SK-N-SH (cell line): ENCODE data around the gene MMP24OS. TPM values are rescaled to one million over a fixed set of nuclear protein-coding genes. Genes with fewer than 3 reads are reported as not detected.

Experiments used
- CTCF ChIA-PET: fragments of 300-600, 350-600 bp; formaldehyde crosslinking; extraction: SDS; loops from one replicate; lab custom pipeline; 2021; lab: Yijun Ruan, JAX
- POLR2A ChIA-PET: fragments of 350-600 bp; sonication (Branson Sonifier 250); formaldehyde crosslinking; extraction: SDS; loops from one replicate; lab custom pipeline; 2020; ENCODE audit warnings: antibody characterized with exemption, inconsistent platforms; lab: Yijun Ruan, JAX
- DNase-seq: peaks from one replicate; pipeline ENCODE4 v3.0.0; 2012
- H2AFZ ChIP-seq: fragments of 200-600 bp; sonication (generic); 2 replicates; pipeline ENCODE4 v1.8.1; 2016; ENCODE audit warnings: antibody characterized with exemption, mild to moderate bottlenecking, low read depth
- H3F3A ChIP-seq: fragments of 200-600 bp; sonication (generic); replicated peaks from 2 replicates; pipeline ENCODE3; 2016; ENCODE audit warnings: antibody characterized with exemption, mild to moderate bottlenecking; ENCODE audit not compliant: insufficient read depth
- H3K27ac ChIP-seq, 2 experiments: fragments of 200-500 bp in 1 of 2; fragments of 200-600 bp in 1 of 2; sonication (Bioruptor generic) in 1 of 2; sonication (generic), shearing (Covaris generic) in 1 of 2; 2 replicates each; pipeline versions ENCODE4 v1.5.1 to v1.6.1; 2014 to 2016; ENCODE audit warnings: low read depth in 2 of 2, inconsistent platforms in 1 of 2, low read length in 1 of 2, mild to moderate bottlenecking in 1 of 2, mixed read lengths in 1 of 2
- H3K27me3 ChIP-seq: fragments of 200-600 bp; sonication (generic), shearing (Covaris generic); 2 replicates; pipeline ENCODE4 v1.6.1; 2016; ENCODE audit warnings: mixed run types; ENCODE audit not compliant: insufficient read depth
- H3K36me3 ChIP-seq, 2 experiments: fragments of 200-500 bp in 1 of 2; fragments of 200-600 bp in 1 of 2; sonication (Bioruptor generic) in 1 of 2; sonication (generic) in 1 of 2; replicated peaks in 1 of 2; 2 replicates each; pipeline versions ENCODE3 to v1.5.1; 2014 to 2016; ENCODE audit warnings: low read length in 1 of 2, mild to moderate bottlenecking in 1 of 2; ENCODE audit not compliant: insufficient read depth in 2 of 2, control insufficient read depth in 1 of 2
- H3K4me1 ChIP-seq, 2 experiments: fragments of 200-500 bp in 1 of 2; fragments of 200-600 bp in 1 of 2; sonication (Bioruptor generic) in 1 of 2; sonication (generic), shearing (Covaris generic) in 1 of 2; 2 replicates each; pipeline versions ENCODE4 v1.5.1 to v1.6.1; 2014 to 2016; ENCODE audit warnings: low read depth in 1 of 2, low read length in 1 of 2, mixed run types in 1 of 2; ENCODE audit not compliant: insufficient read depth in 2 of 2, control insufficient read depth in 1 of 2
- H3K4me2 ChIP-seq: fragments of 200-600 bp; sonication (generic), shearing (Covaris generic); 2 replicates; pipeline ENCODE4 v1.6.1; 2017; ENCODE audit warnings: mixed run types
- H3K4me3 ChIP-seq, 2 experiments: fragments of 200-500 bp in 1 of 2; fragments of 200-600 bp in 1 of 2; sonication (Bioruptor generic) in 1 of 2; sonication (generic), shearing (Covaris generic) in 1 of 2; 2 replicates each; pipeline versions ENCODE4 v1.5.1 to v1.8.1; 2014 to 2016; ENCODE audit warnings: low read depth in 2 of 2, inconsistent platforms in 1 of 2, low read length in 1 of 2, mild to moderate bottlenecking in 1 of 2, mixed read lengths in 1 of 2, moderate library complexity in 1 of 2
- H3K79me2 ChIP-seq: fragments of 200-600 bp; sonication (generic); 2 replicates; pipeline ENCODE4 v1.8.1; 2017; ENCODE audit warnings: mild to moderate bottlenecking; ENCODE audit not compliant: insufficient read depth
- H3K9ac ChIP-seq: fragments of 200-600 bp; sonication (generic); 2 replicates; pipeline ENCODE4 v1.6.1; 2017; ENCODE audit warnings: mixed run types
- H3K9me2 ChIP-seq: fragments of 200-600 bp; sonication (generic); 2 replicates; pipeline ENCODE4 v1.6.1; 2017; ENCODE audit warnings: mixed run types
- H3K9me3 ChIP-seq: fragments of 200-600 bp; sonication (generic); 2 replicates; pipeline ENCODE4 v1.6.1; 2017; ENCODE audit warnings: mixed run types, mild to moderate bottlenecking, moderate library complexity
- H4K20me1 ChIP-seq: fragments of 200-600 bp; sonication (generic); 2 replicates; pipeline ENCODE4 v1.6.1; 2017; ENCODE audit warnings: mild to moderate bottlenecking, mixed run types; ENCODE audit not compliant: insufficient read depth
- CHD2 ChIP-seq: fragments of 150-350 bp; IDR thresholded peaks from 2 replicates; pipeline ENCODE4 v1.6.1; 2018; ENCODE audit warnings: low read length; ENCODE audit not compliant: partially characterized antibody
- ELF1 ChIP-seq: IDR thresholded peaks from 2 replicates; pipeline ENCODE4 v1.4.0; 2012
- FOXM1 ChIP-seq: IDR thresholded peaks from 2 replicates; pipeline ENCODE4 v1.4.0; 2012; ENCODE audit warnings: low read depth, mild to moderate bottlenecking
- IRF3 ChIP-seq: fragments of 150-350 bp; IDR thresholded peaks from 2 replicates; pipeline ENCODE4 v1.6.1; 2016; ENCODE audit warnings: mild to moderate bottlenecking, low read depth, low read length
- JUND ChIP-seq: IDR thresholded peaks from 2 replicates; pipeline ENCODE4 v1.4.0; 2012
- MEF2A ChIP-seq: IDR thresholded peaks from 2 replicates; pipeline ENCODE4 v1.4.0; 2012; ENCODE audit warnings: low read depth, borderline replicate concordance
- MXI1 ChIP-seq: IDR thresholded peaks from 2 replicates; pipeline ENCODE4 v1.6.1; 2012; ENCODE audit warnings: mild to moderate bottlenecking, low read depth, low read length, improper control_type of control experiment
- NFIC ChIP-seq: IDR thresholded peaks from 2 replicates; pipeline ENCODE4 v1.4.0; 2012; ENCODE audit warnings: borderline replicate concordance
- NRF1 ChIP-seq: IDR thresholded peaks from 2 replicates; pipeline ENCODE4 v1.6.1; 2012; ENCODE audit warnings: low read depth, mild to moderate bottlenecking, low read length
- PBX3 ChIP-seq: IDR thresholded peaks from 2 replicates; pipeline ENCODE4; 2012
- POLR2AphosphoS5 ChIP-seq: IDR thresholded peaks from 2 replicates; pipeline ENCODE4 v1.6.1; 2012; ENCODE audit warnings: low read depth, low read length
- RAD21 ChIP-seq: IDR thresholded peaks from 2 replicates; pipeline ENCODE4 v1.6.1; 2012; ENCODE audit warnings: mild to moderate bottlenecking, low read length
- RCOR1 ChIP-seq: fragments of 150-350 bp; IDR thresholded peaks from 2 replicates; pipeline ENCODE4 v1.6.1; 2017; ENCODE audit warnings: antibody characterized with exemption, low read length
- REST ChIP-seq: IDR thresholded peaks from 2 replicates; pipeline ENCODE4 v1.6.1; 2012; ENCODE audit warnings: mild to moderate bottlenecking, low read depth, low read length, moderate library complexity
- RFX5 ChIP-seq: IDR thresholded peaks from 2 replicates; pipeline ENCODE4 v1.6.1; 2012; ENCODE audit warnings: mild to moderate bottlenecking, improper control_type of control experiment, low read length
- RXRA ChIP-seq: IDR thresholded peaks from 2 replicates; pipeline ENCODE4 v1.4.0; 2012; ENCODE audit warnings: low read depth, mild to moderate bottlenecking, borderline replicate concordance
- SIN3A ChIP-seq: IDR thresholded peaks from 2 replicates; pipeline ENCODE4 v1.6.1; 2012; ENCODE audit warnings: low read depth, mild to moderate bottlenecking, low read length, moderate library complexity, borderline replicate concordance
- TAF1 ChIP-seq: IDR thresholded peaks from 2 replicates; pipeline ENCODE4 v1.6.1; 2012; ENCODE audit warnings: low read depth, mild to moderate bottlenecking, low read length, moderate library complexity, borderline replicate concordance
- TCF12 ChIP-seq: IDR thresholded peaks from 2 replicates; pipeline ENCODE4 v1.4.0; 2012
- TEAD4 ChIP-seq: IDR thresholded peaks from 2 replicates; pipeline ENCODE4 v1.4.0; 2012; ENCODE audit warnings: mild to moderate bottlenecking, borderline replicate concordance; ENCODE audit not compliant: insufficient read depth
- USF1 ChIP-seq: IDR thresholded peaks from 2 replicates; pipeline ENCODE4 v1.4.0; 2012; ENCODE audit warnings: low read depth, borderline replicate concordance
- YY1 ChIP-seq: IDR thresholded peaks from 2 replicates; pipeline ENCODE4 v1.4.0; 2012; ENCODE audit warnings: low read depth, mild to moderate bottlenecking
- ZBTB33 ChIP-seq: IDR thresholded peaks from 2 replicates; pipeline ENCODE4 v1.4.0; 2012; ENCODE audit warnings: low read depth, borderline replicate concordance
- WGBS: methylation state at CpG from one replicate; pipeline ENCODE4 v1.1.6; 2017; ENCODE audit warnings: low lambda C conversion rate; 5-methylcytosine and 5-hydroxymethylcytosine counted together
- polyA plus RNA-seq, 3 experiments: library from polyadenylated mRNA; depleted of rRNA; stranded (reverse); fragments of >200 nt; gene quantifications; 2 replicates each; pipeline ENCODE4 v1.2.3, GENCODE V29; 2012

Gene MMP24OS
- polyA plus RNA-seq, 1 of the 3 experiments (the other 2 are of a cell fraction), result 53.1 TPM

- WGBS, result 36% methylated on average over 11 of the region's 12 CpGs
- peak overlapping the region; percentile 59 for H3K9ac ChIP-seq
- peak overlapping the region; percentile 69 for H3K4me2 ChIP-seq
- TF ChIP-seq POLR2AphosphoS5 (peak; percentile 92), ZBTB33 (peak; percentile 86; the same call in 1 of the 2 replicates), ELF1 (no peak), MXI1 (no peak), JUND (peak; percentile 100), SIN3A (peak; percentile 96), MEF2A (peak; percentile 73; the same call in 1 of the 2 replicates), TCF12 (peak; percentile 98), IRF3 (no peak), REST (peak; percentile 67), CHD2 (no peak), PBX3 (peak; percentile 98), TAF1 (peak; percentile 23; the same call in 1 of the 2 replicates), RAD21 (no peak), TEAD4 (peak; percentile 96), USF1 (peak; percentile 61; the same call in 1 of the 2 replicates), NRF1 (no peak), FOXM1 (peak; percentile 89), RCOR1 (no peak), RFX5 (no peak), YY1 (peak; percentile 60; the same call in 1 of the 2 replicates), NFIC (peak; percentile 97), RXRA (peak; percentile 99)
Measured at GRCh38 chr20:35305682-35306556, 28.0 kb upstream of the MMP24OS start.

More at GRCh38 chr20:35305682-35306556, 28.0 kb upstream of the MMP24OS start:
- no peak overlapping the region for H2AFZ ChIP-seq
- peaks cover 50% of the 10 kb centered on the region for H3F3A ChIP-seq
- H3K4me1 ChIP-seq, result peaks cover 30 to 58% of the 10 kb centered on the region in 2 experiments; a peak in 3 of 4 replicates
- H3K27me3 ChIP-seq, result no peaks in the 10 kb centered on the region
- H3K4me3 ChIP-seq, result no peak overlapping the region
- no peaks in the 10 kb centered on the region for H3K36me3 ChIP-seq
- H3K79me2 ChIP-seq, result no peaks in the 10 kb centered on the region
- no peaks in the 10 kb centered on the region for H4K20me1 ChIP-seq
- no peaks in the 10 kb centered on the region for H3K9me2 ChIP-seq
- DNase-seq, result no peak
- POLR2A ChIA-PET, result interaction anchor here (2.5 kb wide), 1 partner anchor 149 kb away, joined by 6 read pairs; the partner anchor contains the start of gene CEP250
- CTCF ChIA-PET, result interaction anchor here (0.6 to 16.5 kb wide), 20 partner anchors 7 to 149 kb away, joined by 3 to 323 read pairs (median 5); partner anchors contain the start of genes CEP250, FAM83C and GDF5
- H3K27ac ChIP-seq, result peak overlapping the region; percentile 97
- no peaks in the 10 kb centered on the region for H3K9me3 ChIP-seq
